Liver (tissue), 9 donors: ENCODE measurements around the gene UNC13A. TPM values are rescaled to one million over a fixed set of nuclear protein-coding genes. Genes with fewer than 3 reads are reported as not detected.

Experiments
- DNase-seq: peaks from one replicate; pipeline ENCODE4 v3.0.0-alpha.2; 2017; ENCODE audit warnings: low spot score
- H3K27ac ChIP-seq, 2 donors: one replicate each; pipeline ENCODE4 v1.7.0; 2013; ENCODE audit warnings: inconsistent platforms in 2 of 2, low read length in 2 of 2, control low read depth in 1 of 2, low read depth in 1 of 2, mild to moderate bottlenecking in 1 of 2
- H3K27me3 ChIP-seq, 4 donors: one replicate each; pipeline versions ENCODE4 v1.6.1 to v1.7.0; 2013; ENCODE audit warnings: low read length in 3 of 4, inconsistent platforms in 1 of 4, mild to moderate bottlenecking in 1 of 4, moderate library complexity in 1 of 4; ENCODE audit not compliant: control insufficient read depth in 4 of 4, insufficient read depth in 4 of 4
- H3K36me3 ChIP-seq, 4 donors: one replicate each; pipeline versions ENCODE4 v1.6.1 to v1.7.0; 2013; ENCODE audit warnings: low read length in 3 of 4, mild to moderate bottlenecking in 3 of 4, low read depth in 1 of 4, moderate library complexity in 1 of 4; ENCODE audit not compliant: control insufficient read depth in 4 of 4, insufficient read depth in 3 of 4
- H3K4me1 ChIP-seq, 4 donors: one replicate each; pipeline versions ENCODE4 v1.6.1 to v1.7.0; 2013; ENCODE audit warnings: low read length in 3 of 4, mild to moderate bottlenecking in 3 of 4, moderate library complexity in 1 of 4; ENCODE audit not compliant: control insufficient read depth in 4 of 4, insufficient read depth in 4 of 4
- H3K4me3 ChIP-seq, 3 donors: one replicate each; pipeline versions ENCODE4 v1.6.1 to v1.7.0; 2013; ENCODE audit warnings: low read length in 3 of 3, control low read depth in 1 of 3, low read depth in 1 of 3, mild to moderate bottlenecking in 1 of 3
- H3K9ac ChIP-seq, 2 donors: one replicate each; pipeline ENCODE4 v1.7.0; 2013; ENCODE audit warnings: low read length in 2 of 2, mild to moderate bottlenecking in 2 of 2, moderate library complexity in 2 of 2, control low read depth in 1 of 2, low read depth in 1 of 2
- H3K9me3 ChIP-seq, 4 donors: one replicate each; pipeline versions ENCODE4 v1.6.1 to v1.7.0; 2013; ENCODE audit warnings: low read length in 3 of 4; ENCODE audit not compliant: control insufficient read depth in 4 of 4
- ATF3 ChIP-seq: IDR thresholded peaks from 2 replicates; pipeline ENCODE4 v1.6.1; 2016; ENCODE audit warnings: antibody characterized with exemption
- EGR1 ChIP-seq, 2 donors: IDR thresholded peaks; 2 replicates each; pipeline ENCODE4 v1.6.1; 2016 to 2018; ENCODE audit warnings: antibody characterized with exemption in 2 of 2, low read depth in 2 of 2
- FOXA1 ChIP-seq: IDR thresholded peaks from 2 replicates; pipeline ENCODE4 v1.6.1; 2016; ENCODE audit warnings: antibody characterized with exemption
- FOXA2 ChIP-seq: IDR thresholded peaks from 2 replicates; pipeline ENCODE4 v1.6.1; 2016; ENCODE audit warnings: antibody characterized with exemption
- GABPA ChIP-seq, 2 donors: IDR thresholded peaks in 1 of 2; conservative IDR thresholded peaks in 1 of 2; 2 replicates each; pipeline ENCODE4 v1.6.1; 2016; ENCODE audit warnings: antibody characterized with exemption in 2 of 2, mild to moderate bottlenecking in 1 of 2, moderate library complexity in 1 of 2
- HNF4G ChIP-seq: IDR thresholded peaks from 2 replicates; pipeline ENCODE4 v1.6.1; 2016; ENCODE audit warnings: antibody characterized with exemption
- JUND ChIP-seq, 2 donors: IDR thresholded peaks; 2 replicates each; pipeline ENCODE4 v1.6.1; 2016; ENCODE audit warnings: antibody characterized with exemption in 2 of 2
- NR2F2 ChIP-seq: IDR thresholded peaks from 2 replicates; pipeline ENCODE4 v1.6.1; 2016; ENCODE audit warnings: antibody characterized with exemption
- RAD21 ChIP-seq, 2 donors: IDR thresholded peaks; 2 replicates each; pipeline ENCODE4 v1.6.1; 2016; ENCODE audit warnings: antibody characterized with exemption in 2 of 2, mild to moderate bottlenecking in 2 of 2
- REST ChIP-seq: IDR thresholded peaks from 2 replicates; pipeline ENCODE4 v1.6.1; 2016; ENCODE audit warnings: antibody characterized with exemption, mild to moderate bottlenecking
- RXRA ChIP-seq, 2 donors: IDR thresholded peaks; 2 replicates each; pipeline ENCODE4 v1.6.1; 2017 to 2018; ENCODE audit warnings: antibody characterized with exemption in 2 of 2, mild to moderate bottlenecking in 1 of 2
- SP1 ChIP-seq: IDR thresholded peaks from 2 replicates; pipeline ENCODE4 v1.6.1; 2018; ENCODE audit warnings: antibody characterized with exemption, mild to moderate bottlenecking
- TAF1 ChIP-seq: conservative IDR thresholded peaks from 2 replicates; pipeline ENCODE4 v1.6.1; 2016; ENCODE audit warnings: antibody characterized with exemption, mild to moderate bottlenecking
- YY1 ChIP-seq: IDR thresholded peaks from 2 replicates; pipeline ENCODE4 v1.6.1; 2016; ENCODE audit warnings: antibody characterized with exemption, mild to moderate bottlenecking
- WGBS: extraction: QIAGEN DNeasy Blood & Tissue Kit; methylation state at CpG from one replicate; pipeline ENCODE4 v1.1.7; 2013; 5-methylcytosine and 5-hydroxymethylcytosine counted together
- polyA plus RNA-seq, 2 donors: library from polyadenylated mRNA; stranded (reverse) in 1 of 2; unstranded in 1 of 2; fragments of 200-250 nt in 1 of 2; fragments of >200 nt in 1 of 2; fragmentation: Nextera tagmentation in 1 of 2; extraction: Ambion mirVana in 1 of 2; gene quantifications; one replicate each; pipeline versions ENCODE4 v1.2.1 to v1.2.3, GENCODE V29; 2013 to 2015
- total RNA-seq, 2 donors: library from RNA; depleted of rRNA; stranded (reverse); fragments of >200 nt; gene quantifications; one replicate each; pipeline ENCODE4 v1.2.3, GENCODE V29; 2014
- TF ChIP-seq, protein P1 (sequence below): IDR thresholded peaks from 2 replicates; pipeline ENCODE4 v1.6.1; 2016; ENCODE audit warnings: antibody characterized with exemption
- TF ChIP-seq, protein P2 (sequence below): IDR thresholded peaks from 2 replicates; pipeline ENCODE4 v1.6.1; 2016; ENCODE audit warnings: antibody characterized with exemption
- TF ChIP-seq, protein P3 (sequence below): fragments of 150-350 bp; IDR thresholded peaks from 2 replicates; pipeline ENCODE4 v1.5.1; 2017; ENCODE audit warnings: improper control_type of control experiment, low read depth, low read length; ENCODE audit not compliant: missing input control
- donor health status: healthy.
- donor health status: healthy.
- donor health status: healthy.
- donor health status: healthy.
- donor health status: healthy.

Gene UNC13A
- total and polyA plus RNA-seq, 4 donors: under 0.01 to 0.01 TPM; not detected in 2

DNA sequence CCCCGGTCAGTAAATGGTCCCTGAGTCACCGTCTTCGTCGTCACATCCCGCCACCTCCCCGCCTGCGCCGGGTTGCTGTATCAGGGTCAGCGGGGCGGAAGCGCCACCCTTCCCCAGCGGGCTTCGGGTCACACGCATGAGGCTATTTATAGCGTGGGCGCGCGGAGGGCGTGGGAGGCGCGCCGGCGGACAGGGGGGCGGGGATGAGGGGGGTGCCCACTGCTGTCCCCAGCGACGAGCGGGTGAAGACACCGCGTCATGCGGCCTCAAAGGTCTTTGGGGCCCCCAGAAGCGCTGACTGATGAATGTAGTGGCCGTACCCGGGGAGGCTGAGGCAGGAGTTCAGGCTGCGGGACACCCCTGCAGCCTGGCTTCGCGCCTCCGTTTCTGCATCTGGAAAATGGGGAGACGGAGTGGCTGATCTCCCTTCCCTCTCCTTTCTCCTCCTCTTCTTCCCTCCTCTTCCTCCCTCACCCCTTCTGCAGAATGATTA, 7.9 kb downstream of the UNC13A start:
- Histone ChIP-seq H3K36me3 (no peaks in the 10 kb centered on the region), H3K27me3 (peaks cover 0 to 3% (median 1%) of the 10 kb centered on the region in 4 donors), H3K27ac (no peak overlapping the region), H3K4me3 (no peak overlapping the region), H3K9me3 (no peaks in the 10 kb centered on the region), H3K9ac (no peak overlapping the region), H3K4me1 (peaks cover 0 to 3% (median 0%) of the 10 kb centered on the region in 4 donors)
- TF ChIP-seq, protein P1, sequence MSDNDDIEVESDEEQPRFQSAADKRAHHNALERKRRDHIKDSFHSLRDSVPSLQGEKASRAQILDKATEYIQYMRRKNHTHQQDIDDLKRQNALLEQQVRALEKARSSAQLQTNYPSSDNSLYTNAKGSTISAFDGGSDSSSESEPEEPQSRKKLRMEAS: no peak
- TF ChIP-seq NR2F2: peak; percentile 93
- no peak for TF ChIP-seq EGR1 (IDR thresholded peaks at IDR 0.05; ENCODE audit: low read depth in 2 of 2)
- peak in 1 of 2 donors; percentile 43 for TF ChIP-seq GABPA (IDR thresholded peaks at IDR 0.05 in 1 of 2, conservative IDR thresholded peaks at IDR 0.05 in 1 of 2)
- no peak for TF ChIP-seq FOXA1
- TF ChIP-seq FOXA2: no peak
- peak in 1 of 2 donors; percentile 6 for TF ChIP-seq RAD21 (IDR thresholded peaks at IDR 0.05)
- TF ChIP-seq YY1: no peak
- TF ChIP-seq JUND (IDR thresholded peaks at IDR 0.05): peak in 1 of 2 donors; percentile 23
- TF ChIP-seq SP1: peak; percentile 28
- 7% methylated on average over 38 of the region's 38 CpGs for WGBS
- peak; percentile 41 for DNase-seq

DNA sequence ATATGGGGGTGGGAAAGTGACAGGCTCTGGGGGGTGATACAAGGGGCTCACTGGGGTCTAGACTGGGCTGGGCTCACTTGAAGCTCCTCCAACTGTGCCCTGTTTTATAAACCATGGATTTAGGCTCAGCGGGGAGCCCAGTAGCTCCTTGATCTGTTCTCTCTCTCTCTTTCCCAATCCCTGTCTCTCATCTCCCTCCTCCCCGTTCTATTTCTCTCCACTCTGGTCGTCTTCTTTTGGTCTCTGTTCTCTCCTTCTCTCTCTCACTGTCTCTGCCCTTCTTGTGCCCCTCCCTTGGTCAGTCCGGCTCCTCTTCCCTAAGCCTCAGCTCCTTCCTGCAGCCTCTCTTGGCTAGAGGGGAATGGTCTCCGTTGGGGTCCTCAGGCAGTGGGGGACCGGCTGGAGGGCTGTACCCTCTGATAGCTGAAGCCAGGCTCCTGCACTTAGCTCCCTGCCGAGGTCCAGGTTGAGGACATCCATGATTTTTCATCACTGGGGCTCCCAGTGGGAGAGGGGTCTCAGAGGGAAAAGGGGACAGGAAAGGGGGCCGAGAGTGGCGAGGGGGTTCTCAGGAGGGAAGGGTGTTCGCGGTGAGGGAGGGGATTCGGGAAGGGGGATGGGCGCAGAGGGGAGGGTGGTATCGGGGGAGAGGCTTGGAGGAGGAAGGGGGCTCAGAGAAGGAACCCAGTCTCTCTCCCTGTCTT, 8.5 kb downstream of the UNC13A start:
- TF ChIP-seq RXRA (IDR thresholded peaks at IDR 0.05) (no peak), EGR1 (IDR thresholded peaks at IDR 0.05; ENCODE audit: low read depth in 2 of 2) (no peak), REST (no peak), HNF4G (no peak), TAF1 (no peak), NR2F2 (no peak), ATF3 (no peak), RAD21 (IDR thresholded peaks at IDR 0.05) (no peak), SP1 (no peak), GABPA (IDR thresholded peaks at IDR 0.05 in 1 of 2, conservative IDR thresholded peaks at IDR 0.05 in 1 of 2) (no peak), JUND (IDR thresholded peaks at IDR 0.05) (no peak), YY1 (no peak), FOXA1 (no peak)
- TF ChIP-seq, protein P2, sequence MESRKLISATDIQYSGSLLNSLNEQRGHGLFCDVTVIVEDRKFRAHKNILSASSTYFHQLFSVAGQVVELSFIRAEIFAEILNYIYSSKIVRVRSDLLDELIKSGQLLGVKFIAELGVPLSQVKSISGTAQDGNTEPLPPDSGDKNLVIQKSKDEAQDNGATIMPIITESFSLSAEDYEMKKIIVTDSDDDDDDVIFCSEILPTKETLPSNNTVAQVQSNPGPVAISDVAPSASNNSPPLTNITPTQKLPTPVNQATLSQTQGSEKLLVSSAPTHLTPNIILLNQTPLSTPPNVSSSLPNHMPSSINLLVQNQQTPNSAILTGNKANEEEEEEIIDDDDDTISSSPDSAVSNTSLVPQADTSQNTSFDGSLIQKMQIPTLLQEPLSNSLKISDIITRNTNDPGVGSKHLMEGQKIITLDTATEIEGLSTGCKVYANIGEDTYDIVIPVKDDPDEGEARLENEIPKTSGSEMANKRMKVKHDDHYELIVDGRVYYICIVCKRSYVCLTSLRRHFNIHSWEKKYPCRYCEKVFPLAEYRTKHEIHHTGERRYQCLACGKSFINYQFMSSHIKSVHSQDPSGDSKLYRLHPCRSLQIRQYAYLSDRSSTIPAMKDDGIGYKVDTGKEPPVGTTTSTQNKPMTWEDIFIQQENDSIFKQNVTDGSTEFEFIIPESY: no peak
- TF ChIP-seq, protein P3, sequence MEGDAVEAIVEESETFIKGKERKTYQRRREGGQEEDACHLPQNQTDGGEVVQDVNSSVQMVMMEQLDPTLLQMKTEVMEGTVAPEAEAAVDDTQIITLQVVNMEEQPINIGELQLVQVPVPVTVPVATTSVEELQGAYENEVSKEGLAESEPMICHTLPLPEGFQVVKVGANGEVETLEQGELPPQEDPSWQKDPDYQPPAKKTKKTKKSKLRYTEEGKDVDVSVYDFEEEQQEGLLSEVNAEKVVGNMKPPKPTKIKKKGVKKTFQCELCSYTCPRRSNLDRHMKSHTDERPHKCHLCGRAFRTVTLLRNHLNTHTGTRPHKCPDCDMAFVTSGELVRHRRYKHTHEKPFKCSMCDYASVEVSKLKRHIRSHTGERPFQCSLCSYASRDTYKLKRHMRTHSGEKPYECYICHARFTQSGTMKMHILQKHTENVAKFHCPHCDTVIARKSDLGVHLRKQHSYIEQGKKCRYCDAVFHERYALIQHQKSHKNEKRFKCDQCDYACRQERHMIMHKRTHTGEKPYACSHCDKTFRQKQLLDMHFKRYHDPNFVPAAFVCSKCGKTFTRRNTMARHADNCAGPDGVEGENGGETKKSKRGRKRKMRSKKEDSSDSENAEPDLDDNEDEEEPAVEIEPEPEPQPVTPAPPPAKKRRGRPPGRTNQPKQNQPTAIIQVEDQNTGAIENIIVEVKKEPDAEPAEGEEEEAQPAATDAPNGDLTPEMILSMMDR: no peak
- Histone ChIP-seq H3K27me3 (peaks cover 0 to 3% (median 1%) of the 10 kb centered on the region in 4 donors), H3K4me3 (no peak overlapping the region), H3K4me1 (peaks cover 0 to 3% (median 0%) of the 10 kb centered on the region in 4 donors), H3K27ac (no peak overlapping the region), H3K9me3 (no peaks in the 10 kb centered on the region), H3K36me3 (no peaks in the 10 kb centered on the region), H3K9ac (no peak overlapping the region)
- WGBS: 12% methylated on average over 14 of the region's 14 CpGs
- DNase-seq: no peak
